Smooth muscle cell (in vitro differentiated cells): ENCODE data around the gene ETFBKMT. TPM values are rescaled to one million over a fixed set of nuclear protein-coding genes. Genes with fewer than 3 reads are reported as not detected.

Source experiments
- DNase-seq: peaks from one replicate; lab custom pipeline; 2025; ENCODE audit not compliant: unreplicated experiment; lab: John Stamatoyannopoulos, UW
- H2AFZ ChIP-seq: fragments of 200-600 bp; sonication (generic); 2 replicates; pipeline ENCODE4 v1.6.0; 2016; ENCODE audit warnings: antibody characterized with exemption, low read depth, mild to moderate bottlenecking
- H3F3A ChIP-seq: fragments of 200-600 bp; sonication (generic); 2 replicates; pipeline ENCODE4 v1.6.0; 2017; ENCODE audit warnings: antibody characterized with exemption, low read depth
- H3K27ac ChIP-seq: fragments of 200-600 bp; sonication (generic); 2 replicates; pipeline ENCODE4 v1.5.1; 2016; ENCODE audit warnings: low read depth, mild to moderate bottlenecking
- H3K27me3 ChIP-seq: fragments of 200-600 bp; sonication (generic); 2 replicates; pipeline ENCODE4 v1.6.1; 2016; ENCODE audit warnings: low read depth, mild to moderate bottlenecking
- H3K36me3 ChIP-seq: fragments of 200-600 bp; sonication (generic); 2 replicates; pipeline ENCODE4 v1.5.1; 2016; ENCODE audit warnings: low read depth
- H3K4me1 ChIP-seq: fragments of 200-600 bp; sonication (generic); 2 replicates; pipeline ENCODE4 v1.5.1; 2016; ENCODE audit warnings: low read depth
- H3K4me2 ChIP-seq: fragments of 200-600 bp; sonication (generic); 2 replicates; pipeline ENCODE4 v1.6.0; 2016; ENCODE audit warnings: mild to moderate bottlenecking
- H3K4me3 ChIP-seq: fragments of 200-600 bp; sonication (generic); 2 replicates; pipeline ENCODE4 v1.5.1; 2016; ENCODE audit warnings: mild to moderate bottlenecking
- H3K79me2 ChIP-seq: fragments of 200-600 bp; sonication (generic); 2 replicates; pipeline ENCODE4 v1.6.0; 2016; ENCODE audit warnings: low read depth, mild to moderate bottlenecking
- H3K9ac ChIP-seq: fragments of 200-600 bp; sonication (generic); 2 replicates; pipeline ENCODE4 v1.6.0; 2016; ENCODE audit warnings: low read depth
- H3K9me3 ChIP-seq: fragments of 200-600 bp; sonication (generic); replicated peaks from 2 replicates; pipeline ENCODE4 v1.5.1; 2016; ENCODE audit warnings: low read depth
- H4K20me1 ChIP-seq: fragments of 200-600 bp; sonication (generic); 2 replicates; pipeline ENCODE4 v1.6.0; 2016; ENCODE audit warnings: low read depth
- WGBS: methylation state at CpG from one replicate; pipeline ENCODE4 v1.1.7; 2016; ENCODE audit warnings: low lambda C conversion rate; 5-methylcytosine and 5-hydroxymethylcytosine counted together
- polyA plus RNA-seq: library from polyadenylated mRNA; unstranded; fragments of >200 nt; fragmentation: Nextera tagmentation; extraction: Ambion mirVana; gene quantifications from 2 replicates; pipeline ENCODE4 v1.2.1, GENCODE V29; 2016
- total RNA-seq: library from RNA; depleted of rRNA; stranded (reverse); fragments of >200 nt; gene quantifications from 2 replicates; pipeline ENCODE4 v1.2.3, GENCODE V29; 2014
- TF ChIP-seq, protein P1 (sequence below): fragments of 200-600 bp; sonication (generic); IDR thresholded peaks from 2 replicates; pipeline ENCODE4 v1.5.1; 2017; ENCODE audit warnings: borderline replicate concordance, mild to moderate bottlenecking, antibody characterized with exemption; ENCODE audit not compliant: insufficient read depth, poor library complexity, severe bottlenecking

Gene ETFBKMT
- total and polyA plus RNA-seq, 2 experiments from 2014 or later = 1.7 to 2.2 TPM

DNA sequence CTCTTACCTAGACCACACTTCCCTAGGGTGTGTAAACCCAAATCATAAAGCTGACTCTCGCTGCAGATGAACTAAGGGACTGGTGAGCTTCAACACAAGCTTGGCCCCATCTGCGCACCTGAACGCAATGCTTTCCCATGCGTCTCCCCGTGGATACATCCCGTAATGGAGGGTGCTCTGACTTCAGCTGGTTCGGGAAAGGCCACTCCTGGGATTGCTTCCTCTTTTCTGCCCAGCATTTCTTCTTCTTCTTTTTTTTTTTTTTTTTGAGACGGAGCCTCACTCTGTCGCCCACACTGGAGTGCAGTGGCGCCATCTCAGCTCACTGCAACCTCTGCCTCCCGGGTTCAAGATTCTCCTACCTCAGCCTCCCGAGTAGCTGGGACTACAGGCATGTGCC, 27.7 kb upstream of the ETFBKMT start:
- no peaks in the 10 kb centered on the region for H3K79me2 ChIP-seq
- DNase-seq = no peak

DNA sequence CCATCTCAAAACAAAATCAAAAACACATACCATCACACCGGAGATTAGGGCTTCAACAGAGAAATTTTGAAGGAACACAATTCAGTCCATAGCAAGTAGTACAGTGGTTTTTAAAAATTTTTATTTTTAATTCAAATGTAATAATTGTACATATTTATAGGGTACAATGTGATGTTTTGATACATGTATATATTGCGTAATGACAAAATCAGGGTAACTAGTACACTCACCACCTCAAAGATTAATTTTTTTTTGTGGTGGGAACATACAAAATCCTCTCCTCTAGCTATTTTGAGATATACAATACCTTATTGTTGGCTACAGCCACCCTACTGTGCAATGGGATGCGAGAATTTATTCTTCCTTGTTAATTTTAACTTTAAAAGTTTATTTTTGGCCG, 26.0 kb upstream of the ETFBKMT start:
- Histone ChIP-seq H3K27me3 (no peaks in the 10 kb centered on the region), H3K36me3 (no peaks in the 10 kb centered on the region), H3K79me2 (no peaks in the 10 kb centered on the region), H3F3A (no peaks in the 10 kb centered on the region), H2AFZ (no peak overlapping the region), H4K20me1 (no peaks in the 10 kb centered on the region), H3K4me3 (no peak overlapping the region), H3K9me3 (no peaks in the 10 kb centered on the region), H3K9ac (no peak overlapping the region), H3K4me2 (no peak overlapping the region), H3K27ac (no peak overlapping the region), H3K4me1 (no peaks in the 10 kb centered on the region)
- TF ChIP-seq, protein P1, sequence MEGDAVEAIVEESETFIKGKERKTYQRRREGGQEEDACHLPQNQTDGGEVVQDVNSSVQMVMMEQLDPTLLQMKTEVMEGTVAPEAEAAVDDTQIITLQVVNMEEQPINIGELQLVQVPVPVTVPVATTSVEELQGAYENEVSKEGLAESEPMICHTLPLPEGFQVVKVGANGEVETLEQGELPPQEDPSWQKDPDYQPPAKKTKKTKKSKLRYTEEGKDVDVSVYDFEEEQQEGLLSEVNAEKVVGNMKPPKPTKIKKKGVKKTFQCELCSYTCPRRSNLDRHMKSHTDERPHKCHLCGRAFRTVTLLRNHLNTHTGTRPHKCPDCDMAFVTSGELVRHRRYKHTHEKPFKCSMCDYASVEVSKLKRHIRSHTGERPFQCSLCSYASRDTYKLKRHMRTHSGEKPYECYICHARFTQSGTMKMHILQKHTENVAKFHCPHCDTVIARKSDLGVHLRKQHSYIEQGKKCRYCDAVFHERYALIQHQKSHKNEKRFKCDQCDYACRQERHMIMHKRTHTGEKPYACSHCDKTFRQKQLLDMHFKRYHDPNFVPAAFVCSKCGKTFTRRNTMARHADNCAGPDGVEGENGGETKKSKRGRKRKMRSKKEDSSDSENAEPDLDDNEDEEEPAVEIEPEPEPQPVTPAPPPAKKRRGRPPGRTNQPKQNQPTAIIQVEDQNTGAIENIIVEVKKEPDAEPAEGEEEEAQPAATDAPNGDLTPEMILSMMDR = no peak
- DNase-seq = no peak
- WGBS = 80% methylated on average over 4 of the region's 4 CpGs

More for the DNA sequence above, 27.7 kb upstream of the ETFBKMT start:
- Histone ChIP-seq H4K20me1 (no peaks in the 10 kb centered on the region), H3K27ac (no peak overlapping the region), H2AFZ (no peak overlapping the region), H3F3A (no peaks in the 10 kb centered on the region), H3K9me3 (no peaks in the 10 kb centered on the region), H3K4me2 (no peak overlapping the region), H3K4me3 (no peak overlapping the region), H3K4me1 (no peaks in the 10 kb centered on the region), H3K27me3 (no peaks in the 10 kb centered on the region), H3K9ac (no peak overlapping the region), H3K36me3 (no peaks in the 10 kb centered on the region)
- 96% methylated on average over 10 of the region's 12 CpGs for WGBS
- TF ChIP-seq, protein P1 = no peak

DNA sequence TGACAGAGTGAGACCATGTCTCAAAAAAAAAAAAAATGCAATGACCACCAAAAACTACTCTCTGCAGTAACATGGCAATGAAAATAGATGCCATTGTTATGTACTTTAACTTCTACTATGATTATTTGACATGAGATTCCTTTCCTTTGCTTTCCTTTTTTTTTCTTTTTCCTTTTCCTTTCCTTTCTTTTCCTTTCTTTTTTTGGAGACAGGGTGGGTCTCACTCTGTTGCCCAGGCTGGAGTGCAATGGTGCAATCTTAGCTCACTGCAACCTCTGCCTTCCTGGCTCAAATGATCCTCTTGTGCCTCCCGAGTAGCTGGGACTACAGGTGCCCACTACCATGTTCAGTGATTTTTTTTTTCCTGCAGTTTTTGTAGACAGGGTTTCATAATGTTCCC, 24.9 kb upstream of the ETFBKMT start:
- no peak for DNase-seq
- H3F3A ChIP-seq = no peaks in the 10 kb centered on the region
- no peaks in the 10 kb centered on the region for H3K36me3 ChIP-seq
- H3K4me1 ChIP-seq = no peaks in the 10 kb centered on the region
- no peaks in the 10 kb centered on the region for H3K9me3 ChIP-seq
- H2AFZ ChIP-seq = no peak overlapping the region
- H3K27me3 ChIP-seq = no peaks in the 10 kb centered on the region
- TF ChIP-seq, protein P1 = no peak
- H3K4me3 ChIP-seq = no peak overlapping the region
- no peaks in the 10 kb centered on the region for H3K79me2 ChIP-seq
- H3K4me2 ChIP-seq = no peak overlapping the region
- H3K27ac ChIP-seq = no peak overlapping the region
- no peak overlapping the region for H3K9ac ChIP-seq
- WGBS = 91% methylated on average over 1 of the region's 1 CpG
- no peaks in the 10 kb centered on the region for H4K20me1 ChIP-seq

DNA sequence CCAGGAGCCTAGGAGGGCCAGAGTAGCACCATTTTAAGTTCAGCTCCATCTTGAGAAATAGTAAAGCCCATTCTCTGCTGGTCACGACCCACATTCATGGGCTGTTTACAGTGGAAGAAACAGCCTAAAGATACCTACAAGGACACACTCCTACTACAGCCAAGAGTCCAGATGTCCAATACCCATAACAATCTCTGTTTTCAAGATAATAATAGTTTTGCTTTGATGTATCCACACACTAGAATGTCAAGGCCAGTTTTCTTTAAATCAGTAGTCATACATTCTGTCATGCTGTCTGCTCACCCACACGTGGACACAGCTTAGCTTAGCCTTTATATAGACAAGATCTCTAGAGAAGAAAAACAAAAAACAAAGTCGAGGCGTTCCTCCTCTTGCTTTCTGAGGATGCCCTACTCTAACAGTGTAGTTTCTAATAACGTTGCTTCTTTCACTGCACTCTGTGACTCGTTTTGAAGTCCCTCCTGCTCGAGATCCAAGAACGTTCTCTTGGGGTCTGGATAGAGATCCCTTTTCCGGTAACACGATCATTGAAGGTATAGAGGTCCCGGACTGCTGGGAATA, 17.9 kb upstream of the ETFBKMT start:
- H3K27ac ChIP-seq = no peak overlapping the region
- no peaks in the 10 kb centered on the region for H3K9me3 ChIP-seq
- H3K27me3 ChIP-seq = no peaks in the 10 kb centered on the region
- 84% methylated on average over 11 of the region's 11 CpGs for WGBS
- H3K4me2 ChIP-seq = no peak overlapping the region
- H2AFZ ChIP-seq = no peak overlapping the region
- no peak for DNase-seq
- TF ChIP-seq, protein P1 = no peak
- H3K4me3 ChIP-seq = no peak overlapping the region
- H4K20me1 ChIP-seq = no peaks in the 10 kb centered on the region
- no peaks in the 10 kb centered on the region for H3K36me3 ChIP-seq
- H3K4me1 ChIP-seq = no peaks in the 10 kb centered on the region
- H3K9ac ChIP-seq = no peak overlapping the region
- H3K79me2 ChIP-seq = no peaks in the 10 kb centered on the region
- H3F3A ChIP-seq = no peaks in the 10 kb centered on the region
